PC-3 (cell line): ENCODE measurements around the gene HSPB9. TPM values are rescaled to one million over a fixed set of nuclear protein-coding genes. Genes with fewer than 3 reads are reported as not detected.

ENCODE experiments used
- ATAC-seq: fragments of 200-7000 bp; cut with Tn5 transposase; 2 replicates; pipeline ENCODE4 v1.9.1; 2020; ENCODE audit warnings: mild to moderate bottlenecking, moderate library complexity
- BruUV-seq: library from RNA; stranded (reverse); fragments of 400-500 nt; replicated peaks from 2 replicates; lab custom pipeline; 2021; lab: Mats Ljungman, UMichigan
- CTCF ChIA-PET: fragments of 300-600 bp; sonication (Branson Sonifier 250); formaldehyde crosslinking; loops from one replicate; lab custom pipeline; 2022; ENCODE audit warnings: antibody characterized with exemption; lab: Charles Lee
- POLR2A ChIA-PET: fragments of 300-600 bp; sonication (Branson Sonifier 250); formaldehyde crosslinking; loops from one replicate; lab custom pipeline; 2022; ENCODE audit warnings: antibody characterized with exemption; ENCODE audit not compliant: unreplicated experiment; lab: Charles Lee
- DNase-seq: peaks from one replicate; pipeline ENCODE4 v3.0.0-alpha.2; 2015
- H2AFZ ChIP-seq: fragments of 300-600 bp; sonication (generic); 2 replicates; pipeline ENCODE4 v1.6.0; 2016; ENCODE audit warnings: antibody characterized with exemption, low read length
- H3F3A ChIP-seq: fragments of 300-600 bp; sonication (generic); one replicate; pipeline ENCODE4 v1.6.0; 2017; ENCODE audit warnings: antibody characterized with exemption, low read length, control low read depth, mild to moderate bottlenecking; ENCODE audit not compliant: unreplicated experiment
- H3K27ac ChIP-seq: fragments of 300-600 bp; sonication (generic); 2 replicates; pipeline ENCODE4 v1.5.1; 2016; ENCODE audit warnings: mild to moderate bottlenecking, low read length
- H3K27me3 ChIP-seq: fragments of 300-600 bp; sonication (generic); 2 replicates; pipeline ENCODE4 v1.6.1; 2016; ENCODE audit warnings: low read length, mixed read lengths
- H3K36me3 ChIP-seq: fragments of 300-600 bp; sonication (generic); 2 replicates; pipeline ENCODE4 v1.6.1; 2016; ENCODE audit warnings: low read depth, mixed run types, low read length, mixed read lengths
- H3K4me1 ChIP-seq: fragments of 300-600 bp; sonication (generic); 2 replicates; pipeline ENCODE4 v1.5.1; 2016; ENCODE audit warnings: low read length; ENCODE audit not compliant: insufficient read depth
- H3K4me2 ChIP-seq: fragments of 300-600 bp; sonication (generic); 2 replicates; pipeline ENCODE4 v1.6.0; 2016; ENCODE audit warnings: low read length
- H3K4me3 ChIP-seq: fragments of 300-600 bp; sonication (generic); 2 replicates; pipeline ENCODE4 v1.5.1; 2016; ENCODE audit warnings: mild to moderate bottlenecking, low read length, mixed read lengths
- H3K79me2 ChIP-seq: fragments of 300-600 bp; sonication (generic); 2 replicates; pipeline ENCODE4 v1.6.1; 2017; ENCODE audit warnings: low read length, mixed read lengths
- H3K9ac ChIP-seq: fragments of 300-600 bp; sonication (generic); 2 replicates; pipeline ENCODE4 v1.6.0; 2016; ENCODE audit warnings: mild to moderate bottlenecking, low read length
- H3K9me2 ChIP-seq: fragments of 300-600 bp; sonication (generic); replicated peaks from 2 replicates; pipeline ENCODE4 v1.6.1; 2016; ENCODE audit warnings: mixed run types, low read length, mixed read lengths
- H3K9me3 ChIP-seq: fragments of 300-600 bp; sonication (generic); 2 replicates; pipeline ENCODE4 v1.6.1; 2016; ENCODE audit warnings: low read length, mixed read lengths
- H4K20me1 ChIP-seq: fragments of 300-600 bp; sonication (generic); 2 replicates; pipeline ENCODE4 v1.6.1; 2016; ENCODE audit warnings: low read length, mixed read lengths
- EZH2 ChIP-seq: fragments of 300-600 bp; sonication (generic); IDR thresholded peaks from one replicate; pipeline ENCODE4 v1.6.1; 2017; ENCODE audit warnings: antibody characterized with exemption, mild to moderate bottlenecking, low read length; ENCODE audit not compliant: unreplicated experiment
- EZH2phosphoT487 ChIP-seq: fragments of 300-600 bp; sonication (generic); IDR thresholded peaks from 2 replicates; pipeline ENCODE4 v1.6.1; 2018; ENCODE audit warnings: mild to moderate bottlenecking, antibody characterized with exemption, low read length, borderline replicate concordance
- intact Hi-C: fragments of 100-400 bp; cut with micrococcal nuclease; formaldehyde crosslinking; loops from 2 replicates; pipeline ENCODE4 v1.9.0; 2023
- total RNA-seq: library from RNA; depleted of rRNA; stranded (reverse); fragments of >200 nt; gene quantifications from 2 replicates; pipeline ENCODE4 v1.2.3, GENCODE V29; 2014
- TF ChIP-seq, protein P1 (sequence below): fragments of 300-600 bp; sonication (generic); conservative IDR thresholded peaks from 2 replicates; pipeline ENCODE4 v1.5.1; 2017; ENCODE audit warnings: antibody characterized with exemption, low read depth, mild to moderate bottlenecking, low read length

The HSPB9 gene
- total RNA-seq, 1 experiment from 2014 or later, result not detected

- Histone ChIP-seq H3K4me3 (no peak within 1 kb of the TSS), H3K4me1 (no peaks in the 10 kb centered on the region), H3F3A (no peaks in the 10 kb centered on the region), H3K9ac (no peak within 1 kb of the TSS), H4K20me1 (no peaks in the 10 kb centered on the region), H3K79me2 (no peaks in the 10 kb centered on the region), H3K4me2 (no peak within 1 kb of the TSS), H2AFZ (no peak within 1 kb of the TSS), H3K9me2 (no peaks in the 10 kb centered on the region), H3K27ac (no peak within 1 kb of the TSS), H3K9me3 (no peaks in the 10 kb centered on the region), H3K36me3 (no peaks in the 10 kb centered on the region), H3K27me3 (no peaks in the 10 kb centered on the region)
- intact Hi-C loops, result no loop called here
- ChIA-PET CTCF (no interaction called here), POLR2A (no interaction called here)
- TF ChIP-seq EZH2 (no peak), EZH2phosphoT487 (no peak)
- TF ChIP-seq, protein P1, sequence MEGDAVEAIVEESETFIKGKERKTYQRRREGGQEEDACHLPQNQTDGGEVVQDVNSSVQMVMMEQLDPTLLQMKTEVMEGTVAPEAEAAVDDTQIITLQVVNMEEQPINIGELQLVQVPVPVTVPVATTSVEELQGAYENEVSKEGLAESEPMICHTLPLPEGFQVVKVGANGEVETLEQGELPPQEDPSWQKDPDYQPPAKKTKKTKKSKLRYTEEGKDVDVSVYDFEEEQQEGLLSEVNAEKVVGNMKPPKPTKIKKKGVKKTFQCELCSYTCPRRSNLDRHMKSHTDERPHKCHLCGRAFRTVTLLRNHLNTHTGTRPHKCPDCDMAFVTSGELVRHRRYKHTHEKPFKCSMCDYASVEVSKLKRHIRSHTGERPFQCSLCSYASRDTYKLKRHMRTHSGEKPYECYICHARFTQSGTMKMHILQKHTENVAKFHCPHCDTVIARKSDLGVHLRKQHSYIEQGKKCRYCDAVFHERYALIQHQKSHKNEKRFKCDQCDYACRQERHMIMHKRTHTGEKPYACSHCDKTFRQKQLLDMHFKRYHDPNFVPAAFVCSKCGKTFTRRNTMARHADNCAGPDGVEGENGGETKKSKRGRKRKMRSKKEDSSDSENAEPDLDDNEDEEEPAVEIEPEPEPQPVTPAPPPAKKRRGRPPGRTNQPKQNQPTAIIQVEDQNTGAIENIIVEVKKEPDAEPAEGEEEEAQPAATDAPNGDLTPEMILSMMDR, result no peak
- ATAC-seq, result no peak
- BruUV-seq, result no TSS peak
- DNase-seq, result no peak
Measured at GRCh38 chr17:42112552-42113176, 9.9 kb upstream of the HSPB9 start, which contains the start of gene DHX58. Gene DHX58, minus strand, starts transcription at chr17:42112714. Its CDS starts 822 bp downstream, at chr17:42111892.

DNA sequence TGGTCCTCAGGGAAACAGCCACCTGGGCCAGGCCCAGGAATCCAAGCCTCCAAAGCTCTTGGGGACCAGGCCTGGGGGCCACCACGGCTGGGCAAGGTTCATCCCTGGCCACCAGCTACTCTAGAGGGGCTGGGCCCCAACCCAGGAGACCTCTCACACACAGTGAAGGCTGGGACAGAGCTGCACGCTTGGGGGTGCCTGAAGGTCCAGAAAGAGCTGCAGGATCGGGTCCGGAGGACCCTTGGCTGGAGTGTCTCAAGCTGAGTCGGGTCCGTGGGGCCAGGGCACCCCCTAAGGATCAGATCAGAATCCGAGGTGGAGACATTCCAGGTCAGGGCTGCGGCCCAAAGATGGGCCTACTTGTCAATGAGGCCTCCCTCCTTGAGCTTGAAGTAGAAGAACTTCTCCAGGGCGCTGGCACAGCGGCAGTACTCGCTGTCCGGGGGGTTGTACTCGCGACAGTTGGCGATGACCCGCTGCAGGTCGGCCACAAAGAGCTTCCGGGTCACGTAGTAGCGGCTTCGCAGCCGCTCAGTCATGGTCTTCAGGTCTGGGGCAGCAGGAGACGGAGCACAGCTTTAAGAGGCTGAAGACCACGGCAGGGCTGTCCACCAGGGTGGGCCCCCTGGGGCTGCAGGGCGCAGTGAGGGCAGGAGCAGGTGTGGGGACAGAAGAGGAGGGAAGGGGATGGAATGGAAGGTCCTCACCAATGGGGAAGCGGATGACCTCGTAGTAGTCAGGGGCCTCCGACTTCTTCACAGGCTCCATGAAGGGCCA is 9.1 kb upstream of the HSPB9 start:
- no peaks in the 10 kb centered on the region for H3K9me3 ChIP-seq
- no peaks in the 10 kb centered on the region for H3K4me1 ChIP-seq
- H3F3A ChIP-seq, result no peaks in the 10 kb centered on the region
- no peaks in the 10 kb centered on the region for H3K27me3 ChIP-seq
- no peaks in the 10 kb centered on the region for H3K36me3 ChIP-seq
- no peak overlapping the region for H3K9ac ChIP-seq
- DNase-seq (no peak), ATAC-seq (no peak)
- no peak overlapping the region for H3K4me3 ChIP-seq
- intact Hi-C loops, result no loop called here
- H2AFZ ChIP-seq, result no peak overlapping the region
- H4K20me1 ChIP-seq, result no peaks in the 10 kb centered on the region
- no TSS peak for BruUV-seq
- H3K9me2 ChIP-seq, result no peaks in the 10 kb centered on the region
- ChIA-PET POLR2A (no interaction called here), CTCF (no interaction called here)
- H3K27ac ChIP-seq, result no peak overlapping the region
- no peak overlapping the region for H3K4me2 ChIP-seq
- no peaks in the 10 kb centered on the region for H3K79me2 ChIP-seq
- TF ChIP-seq EZH2phosphoT487, result no peak
- TF ChIP-seq EZH2, result no peak
- TF ChIP-seq, protein P1, result no peak

- ChIA-PET CTCF (no interaction called here), POLR2A (no interaction called here)
- H3K79me2 ChIP-seq, result no peaks in the 10 kb centered on the region
- H2AFZ ChIP-seq, result no peak overlapping the region
- no peak for TF ChIP-seq EZH2
- no peak for TF ChIP-seq EZH2phosphoT487
- TF ChIP-seq, protein P1, result no peak
- H3K9me2 ChIP-seq, result no peaks in the 10 kb centered on the region
- H3K4me3 ChIP-seq, result no peak overlapping the region
- no peaks in the 10 kb centered on the region for H3F3A ChIP-seq
- intact Hi-C loops, result no loop called here
- H4K20me1 ChIP-seq, result no peaks in the 10 kb centered on the region
- H3K4me2 ChIP-seq, result no peak overlapping the region
- no TSS peak for BruUV-seq
- H3K27ac ChIP-seq, result no peak overlapping the region
- ATAC-seq (no peak), DNase-seq (no peak)
- H3K36me3 ChIP-seq, result no peaks in the 10 kb centered on the region
- H3K9me3 ChIP-seq, result no peaks in the 10 kb centered on the region
- no peaks in the 10 kb centered on the region for H3K4me1 ChIP-seq
- no peaks in the 10 kb centered on the region for H3K27me3 ChIP-seq
- no peak overlapping the region for H3K9ac ChIP-seq
Measured at GRCh38 chr17:42114118-42114517, 8.5 kb upstream of the HSPB9 start.
